Measurements from ENCODE around the gene VHLL. TPM values are rescaled to one million over a fixed set of nuclear protein-coding genes. Genes with fewer than 3 reads are reported as not detected.

Gene VHLL
- total RNA-seq, 1 experiment from 2014 or later, result not detected

DNA sequence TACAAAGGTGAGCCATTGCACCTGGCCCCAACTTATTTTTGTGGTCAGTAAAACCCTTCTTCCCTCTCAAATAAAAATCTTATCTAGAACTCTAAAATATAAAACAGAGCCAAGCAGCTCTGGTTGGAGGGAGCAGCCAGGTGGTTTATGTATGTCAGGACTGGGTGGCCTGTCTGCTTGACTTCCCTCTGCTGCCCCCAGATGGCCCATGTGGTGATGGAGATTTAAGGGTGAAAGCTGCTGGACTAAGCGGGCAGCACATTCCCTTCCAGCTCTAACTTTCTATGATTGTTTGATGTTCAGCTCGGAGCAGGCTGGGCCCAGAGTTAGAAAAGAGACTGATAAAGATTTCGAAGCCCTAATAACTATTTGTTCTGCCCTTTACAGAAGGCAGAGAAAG is 39.3 kb downstream of the VHLL start:
- H3K36me3 Mint-ChIP-seq (ENCODE audit: insufficient read depth in 1 of 3, low read depth in 3 of 3), result peaks cover 55 to 89% (median 79%) of the 10 kb centered on the region in 3 experiments
- WGBS (ENCODE audit: extremely low coverage, insufficient read length, low lambda C conversion rate), result no CpG with 5 or more reads among the region's 3 CpGs

More for the DNA sequence above, 39.3 kb downstream of the VHLL start:
- no peak overlapping the region for H2BK20ac ChIP-seq (ENCODE audit: low read depth, low read length, poor library complexity, severe bottlenecking)
- no peak for DNase-seq
- no peaks in the 10 kb centered on the region for H3K9me3 ChIP-seq (ENCODE audit: control insufficient read depth, low read depth, low read length)
- H3K27me3 ChIP-seq (ENCODE audit: insufficient read depth, low read length), result no peaks in the 10 kb centered on the region
- no peak overlapping the region for H3K56ac ChIP-seq (ENCODE audit: insufficient read length, low read depth, low read length)
- no peaks in the 10 kb centered on the region for H3K79me1 ChIP-seq (ENCODE audit: insufficient read depth, low read depth, low read length, poor library complexity, severe bottlenecking)
- no peak overlapping the region for H3K4me2 ChIP-seq (ENCODE audit: insufficient read depth, insufficient read length, low read length)
- H4K20me1 ChIP-seq (ENCODE audit: control insufficient read depth, insufficient read depth, insufficient read length), result no peaks in the 10 kb centered on the region
- no peak overlapping the region for H3K18ac ChIP-seq (ENCODE audit: insufficient read length, low read depth, low read length)
- Mint-ChIP-seq H3K4me1 (no peaks in the 10 kb centered on the region), H3K9me3 (no peaks in the 10 kb centered on the region), H3K27ac (no peak overlapping the region), H3K27me3 (ENCODE audit: low read depth) (no peaks in the 10 kb centered on the region), H3K4me3 (no peak overlapping the region)
- no peak overlapping the region for H3K4ac ChIP-seq (ENCODE audit: low read depth, low read length)
- H3K4me1 ChIP-seq (ENCODE audit: insufficient read depth, low read length), result no peaks in the 10 kb centered on the region
- H4K91ac ChIP-seq (ENCODE audit: insufficient read length, low read depth, low read length), result no peak overlapping the region
- H3K79me2 ChIP-seq (ENCODE audit: insufficient read depth, low read length), result no peaks in the 10 kb centered on the region
- H2BK12ac ChIP-seq (ENCODE audit: insufficient read length, low read depth, low read length), result no peak overlapping the region
- no peak overlapping the region for H3K9ac ChIP-seq (ENCODE audit: extremely low read depth, insufficient read length, low read length)
- no peak overlapping the region for H3T11ph ChIP-seq (ENCODE audit: low read length)
- peak; percentile 41; the same call in 2 of the 3 replicates for TF ChIP-seq CTCF (conservative IDR thresholded peaks at IDR 0.05)
- no peak overlapping the region for H3K27ac ChIP-seq (ENCODE audit: insufficient read length, low read depth, low read length)
- no peak overlapping the region for H4K5ac ChIP-seq (ENCODE audit: insufficient read length, low read depth, low read length)
- no peak overlapping the region for H3K23ac ChIP-seq (ENCODE audit: insufficient read length, low read depth, low read length)
- H2AFZ ChIP-seq (ENCODE audit: low read length), result no peak overlapping the region
- H2BK120ac ChIP-seq (ENCODE audit: low read depth, low read length, poor library complexity, severe bottlenecking), result no peak overlapping the region
- no peak overlapping the region for H4K8ac ChIP-seq (replicated peaks; ENCODE audit: insufficient read length, low read depth, low read length)
- H2AK5ac ChIP-seq (ENCODE audit: insufficient read length, low read length), result no peak overlapping the region
- no peaks in the 10 kb centered on the region for H3K23me2 ChIP-seq (ENCODE audit: insufficient read length, low read depth, low read length, poor library complexity, severe bottlenecking)
- no peak overlapping the region for H2BK15ac ChIP-seq (ENCODE audit: low read depth, low read length)
- H3K14ac ChIP-seq (ENCODE audit: insufficient read depth, low read length), result no peak overlapping the region
- H2BK5ac ChIP-seq (ENCODE audit: insufficient read length, low read length), result no peak overlapping the region
